OCI-LY7 (cell line): ENCODE data around the gene ABHD17A. TPM values are rescaled to one million over a fixed set of nuclear protein-coding genes. Genes with fewer than 3 reads are reported as not detected.

Experiments
- BruUV-seq: library from RNA; stranded (reverse); fragments of 400-500 nt; replicated peaks from 2 replicates; lab custom pipeline; 2021; lab: Mats Ljungman, UMichigan
- CTCF ChIA-PET: fragments of 300-600 bp; sonication (Branson Sonifier 250); formaldehyde crosslinking; loops from one replicate; lab custom pipeline; 2022; ENCODE audit warnings: antibody characterized with exemption; ENCODE audit not compliant: unreplicated experiment; lab: Charles Lee
- POLR2A ChIA-PET: fragments of 300-600 bp; sonication (Branson Sonifier 250); formaldehyde crosslinking; loops from one replicate; lab custom pipeline; 2022; ENCODE audit warnings: antibody characterized with exemption; lab: Charles Lee
- DNase-seq: peaks from one replicate; pipeline ENCODE4 v3.0.0-alpha.2; 2015; ENCODE audit warnings: low spot score
- H2AFZ ChIP-seq: fragments of 200-600 bp; sonication (generic), shearing (Covaris generic); 2 replicates; pipeline ENCODE4 v1.6.1; 2014; ENCODE audit warnings: mild to moderate bottlenecking, antibody characterized with exemption, low read length, moderate library complexity
- H3K27ac ChIP-seq: fragments of 200-600 bp; sonication (generic); 2 replicates; pipeline ENCODE4 v1.5.1; 2014; ENCODE audit warnings: mixed run types, low read depth, mild to moderate bottlenecking, moderate library complexity, low read length, inconsistent platforms; ENCODE audit not compliant: poor library complexity, severe bottlenecking
- H3K36me3 ChIP-seq: fragments of 200-600 bp; sonication (generic); 2 replicates; pipeline ENCODE4 v1.6.1; 2014; ENCODE audit warnings: mild to moderate bottlenecking, antibody characterized with exemption, low read length, moderate library complexity, mixed read lengths; ENCODE audit not compliant: insufficient read depth
- H3K4me1 ChIP-seq: fragments of 200-600 bp; sonication (generic); 2 replicates; pipeline ENCODE4 v1.5.1; 2014; ENCODE audit warnings: mild to moderate bottlenecking, low read length; ENCODE audit not compliant: insufficient read depth, poor library complexity, severe bottlenecking
- H3K4me2 ChIP-seq: fragments of 200-600 bp; sonication (generic); 2 replicates; pipeline ENCODE4 v1.6.1; 2014; ENCODE audit warnings: mild to moderate bottlenecking, low read length
- H3K4me3 ChIP-seq: fragments of 200-600 bp; sonication (generic); 2 replicates; pipeline ENCODE4 v1.5.1; 2014; ENCODE audit warnings: mild to moderate bottlenecking, low read depth, low read length; ENCODE audit not compliant: poor library complexity, severe bottlenecking
- H3K79me2 ChIP-seq: fragments of 200-600 bp; sonication (generic); 2 replicates; pipeline ENCODE4 v1.6.1; 2016; ENCODE audit warnings: low read depth, mild to moderate bottlenecking, low read length, moderate library complexity, mixed read lengths; ENCODE audit not compliant: insufficient read depth
- H3K9me2 ChIP-seq: fragments of 200-600 bp; sonication (generic); 2 replicates; pipeline ENCODE4 v1.6.1; 2016; ENCODE audit warnings: mild to moderate bottlenecking, low read length, mixed read lengths; ENCODE audit not compliant: insufficient read depth
- H3K9me3 ChIP-seq: fragments of 200-600 bp; sonication (generic); 2 replicates; pipeline ENCODE4 v1.6.1; 2014; ENCODE audit warnings: mild to moderate bottlenecking, mixed run types, low read length, mixed read lengths
- H4K20me1 ChIP-seq: fragments of 200-600 bp; sonication (generic); 2 replicates; pipeline ENCODE4 v1.6.1; 2014; ENCODE audit warnings: mild to moderate bottlenecking, antibody characterized with exemption, low read length, moderate library complexity, mixed read lengths; ENCODE audit not compliant: insufficient read depth
- CTCF ChIP-seq: fragments of 200-600 bp; sonication (generic); conservative IDR thresholded peaks from 2 replicates; pipeline ENCODE4 v1.5.1; 2014; ENCODE audit warnings: mild to moderate bottlenecking, antibody characterized with exemption, low read length, moderate library complexity, mixed read lengths
- EZH2phosphoT487 ChIP-seq: fragments of 200-600 bp; sonication (generic); IDR thresholded peaks from 2 replicates; pipeline ENCODE4 v1.6.1; 2018; ENCODE audit warnings: low read depth, borderline replicate concordance, mild to moderate bottlenecking, mixed run types, antibody characterized with exemption, low read length, moderate library complexity, mixed read lengths
- intact Hi-C: fragments of 100-400 bp; cut with micrococcal nuclease; formaldehyde crosslinking; loops from one replicate; pipeline ENCODE4 v1.10.0; 2022; ENCODE audit not compliant: unreplicated experiment
- total RNA-seq, 2 experiments: library from RNA; depleted of rRNA in 1 of 2; stranded (reverse); fragments of >200 nt in 1 of 2; shearing (Covaris generic) in 1 of 2; gene quantifications; 2 replicates each; pipeline ENCODE4 v1.2.3, GENCODE V29; 2014 to 2022

The ABHD17A gene
- total RNA-seq, 2 experiments from 2014 or later: 71.3 to 130 TPM

DNA sequence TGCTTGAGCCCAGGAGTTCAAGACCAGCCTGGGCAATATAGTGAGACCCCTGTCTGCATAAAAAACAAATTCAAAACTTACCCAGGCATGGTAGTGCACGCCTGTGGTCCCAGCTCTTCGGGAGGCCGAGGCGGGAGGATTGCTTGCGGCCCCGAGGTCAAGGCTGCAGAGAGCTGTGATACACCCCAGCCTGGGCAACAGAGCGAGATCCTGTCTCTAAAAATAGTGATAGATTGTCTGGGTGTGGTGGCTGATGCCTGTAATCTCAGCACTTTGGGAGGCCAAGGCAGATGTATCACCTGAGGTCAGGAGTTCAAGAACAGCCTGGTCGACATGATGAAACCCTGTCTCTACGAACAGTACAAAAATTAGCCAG lies 18.0 kb downstream of the ABHD17A start:
- Histone ChIP-seq H3K4me2 (no peak overlapping the region), H4K20me1 (no peaks in the 10 kb centered on the region), H3K27ac (no peak overlapping the region), H2AFZ (no peak overlapping the region), H3K9me3 (no peaks in the 10 kb centered on the region), H3K4me1 (peaks cover 8% of the 10 kb centered on the region), H3K4me3 (no peak overlapping the region), H3K9me2 (no peaks in the 10 kb centered on the region), H3K36me3 (peaks cover 40% of the 10 kb centered on the region), H3K79me2 (peaks cover 4% of the 10 kb centered on the region)
- DNase-seq: no peak
- TF ChIP-seq CTCF (no peak), EZH2phosphoT487 (no peak)
- no TSS peak for BruUV-seq
- intact Hi-C loops: no loop called here
- CTCF ChIA-PET: no interaction called here
- POLR2A ChIA-PET: no interaction called here

DNA sequence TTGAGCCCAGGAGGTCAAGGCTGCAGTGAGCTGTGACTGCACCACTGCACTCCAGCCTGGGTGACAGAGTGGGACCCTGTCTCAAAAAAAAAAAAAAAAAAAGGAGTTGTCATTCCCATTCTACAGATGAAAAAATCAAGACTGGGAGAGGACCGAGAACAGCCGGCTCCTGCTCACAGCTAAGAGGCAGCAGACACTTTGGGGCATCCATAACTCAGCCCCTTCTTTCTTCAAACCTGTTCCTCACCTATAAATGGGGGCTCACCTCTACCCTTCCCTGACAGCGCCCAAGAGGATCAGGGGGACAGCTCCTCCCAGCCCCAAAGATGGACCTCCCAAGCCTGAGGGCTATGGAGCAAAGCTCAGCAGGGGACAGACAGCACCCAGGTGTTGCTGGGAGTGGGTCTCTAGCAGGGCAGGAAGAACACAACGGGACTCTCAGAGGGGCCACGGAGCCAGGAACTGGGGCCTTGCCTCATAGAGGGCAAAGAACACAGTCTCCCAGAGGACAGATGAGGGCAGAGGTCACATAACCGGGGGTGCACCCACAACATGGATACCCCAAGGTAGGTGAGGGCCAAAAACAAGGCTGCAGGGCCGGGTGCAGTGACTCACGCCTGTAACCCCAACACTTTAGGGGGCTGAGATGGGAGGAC lies 18.5 kb downstream of the ABHD17A start:
- DNase-seq: no peak
- ChIA-PET POLR2A (interaction anchor here (0.7 kb wide), 1 partner anchor 17 kb away, joined by 4 read pairs; no protein-coding TSS in a partner anchor), CTCF (no interaction called here)
- Histone ChIP-seq H3K4me3 (no peak overlapping the region), H3K36me3 (peaks cover 42% of the 10 kb centered on the region), H3K79me2 (peaks cover 8% of the 10 kb centered on the region), H3K9me2 (no peaks in the 10 kb centered on the region), H3K4me2 (no peak overlapping the region), H3K4me1 (peaks cover 8% of the 10 kb centered on the region), H3K27ac (no peak overlapping the region), H2AFZ (no peak overlapping the region), H3K9me3 (no peaks in the 10 kb centered on the region), H4K20me1 (peaks cover 3% of the 10 kb centered on the region; the same call in 1 of the 2 replicates)
- intact Hi-C loops: no loop called here
- BruUV-seq: no TSS peak
- TF ChIP-seq EZH2phosphoT487: no peak
- no peak for TF ChIP-seq CTCF
